ENCODE data around the gene EFNA5.

Gene EFNA5

GRCh38 chr5:107468276-107468675 lies 202.5 kb downstream of the EFNA5 start:
- H3K9me3 ChIP-seq (ENCODE audit: control insufficient read depth, insufficient read depth, low read length): no peaks in the 10 kb centered on the region
- no peak overlapping the region for H3K27ac ChIP-seq (ENCODE audit: low read depth, low read length)
- H3K9ac ChIP-seq (ENCODE audit: low read depth, low read length): no peak overlapping the region

DNA sequence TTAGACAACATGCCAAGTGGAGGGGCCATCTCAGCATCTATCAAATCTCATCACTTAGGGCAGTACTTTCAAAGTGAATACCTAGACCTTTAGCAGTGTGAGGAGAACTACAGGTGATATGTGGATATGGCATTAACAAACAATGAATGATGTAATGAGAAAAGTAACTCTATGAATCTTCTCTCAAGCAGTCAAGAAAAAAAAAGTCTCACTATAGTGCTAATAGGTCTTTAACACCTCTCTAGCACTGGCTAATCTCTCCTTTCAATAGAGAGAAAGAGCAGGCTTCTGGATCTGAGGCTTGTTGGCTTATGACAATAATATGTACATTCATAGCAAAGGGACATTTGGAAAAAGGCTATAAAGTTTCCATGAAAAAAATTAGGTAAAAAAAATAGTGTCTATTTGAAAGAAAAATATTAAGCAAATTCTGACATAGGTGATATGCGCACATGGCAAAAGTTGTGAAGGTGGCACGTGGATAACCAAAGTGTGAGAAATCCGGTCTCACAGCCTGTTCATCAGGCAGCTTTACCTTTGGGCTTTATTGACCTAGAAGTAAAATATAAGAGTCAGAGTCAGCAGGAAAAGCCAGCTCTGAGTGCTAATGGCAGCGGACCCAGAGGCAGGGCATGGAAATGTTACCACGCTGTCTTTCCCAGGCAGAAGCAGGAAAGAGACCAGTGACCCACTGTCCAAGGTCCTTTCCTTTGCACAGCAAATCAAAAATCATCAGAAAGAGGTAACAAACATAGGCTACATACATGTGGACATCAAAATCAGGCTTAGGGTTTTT lies 203.4 kb downstream of the EFNA5 start:
- H3K4me1 ChIP-seq (ENCODE audit: control insufficient read depth, insufficient read depth, low read length): peaks cover 85% of the 10 kb centered on the region
- no peak overlapping the region for H3K9ac ChIP-seq (ENCODE audit: low read depth, low read length)
- no peaks in the 10 kb centered on the region for H3K27me3 ChIP-seq (ENCODE audit: control insufficient read depth, insufficient read depth, low read length)
- H3K9me3 ChIP-seq (ENCODE audit: control insufficient read depth, insufficient read depth, low read length): no peaks in the 10 kb centered on the region
- H3K27ac ChIP-seq (ENCODE audit: low read depth, low read length): peak overlapping the region; percentile 57
- no peak overlapping the region for H3K4me3 ChIP-seq (ENCODE audit: low read depth, low read length)
- no peaks in the 10 kb centered on the region for H3K36me3 ChIP-seq (ENCODE audit: control insufficient read depth, insufficient read depth, low read length)

More at GRCh38 chr5:107468276-107468675, 202.5 kb downstream of the EFNA5 start:
- no peaks in the 10 kb centered on the region for H3K27me3 ChIP-seq (ENCODE audit: control insufficient read depth, insufficient read depth, low read length)
- H3K36me3 ChIP-seq (ENCODE audit: control insufficient read depth, insufficient read depth, low read length): no peaks in the 10 kb centered on the region
- no peak overlapping the region for H3K4me3 ChIP-seq (ENCODE audit: low read depth, low read length)
- H3K4me1 ChIP-seq (ENCODE audit: control insufficient read depth, insufficient read depth, low read length): peaks cover 94% of the 10 kb centered on the region

- Histone ChIP-seq H3K4me3 (ENCODE audit: low read depth, low read length) (no peak overlapping the region), H3K27me3 (ENCODE audit: control insufficient read depth, insufficient read depth, low read length) (no peaks in the 10 kb centered on the region), H3K9ac (ENCODE audit: low read depth, low read length) (no peak overlapping the region), H3K4me1 (ENCODE audit: control insufficient read depth, insufficient read depth, low read length) (peaks cover 84% of the 10 kb centered on the region), H3K9me3 (ENCODE audit: control insufficient read depth, insufficient read depth, low read length) (no peaks in the 10 kb centered on the region), H3K27ac (ENCODE audit: low read depth, low read length) (peak overlapping the region; percentile 57), H3K36me3 (ENCODE audit: control insufficient read depth, insufficient read depth, low read length) (no peaks in the 10 kb centered on the region)
Observed at GRCh38 chr5:107466233-107466769, 204.4 kb downstream of the EFNA5 start.

GRCh38 chr5:107464876-107465275 lies 205.9 kb downstream of the EFNA5 start:
- Histone ChIP-seq H3K36me3 (ENCODE audit: control insufficient read depth, insufficient read depth, low read length) (no peaks in the 10 kb centered on the region), H3K27me3 (ENCODE audit: control insufficient read depth, insufficient read depth, low read length) (no peaks in the 10 kb centered on the region), H3K27ac (ENCODE audit: low read depth, low read length) (peak overlapping the region; percentile 14), H3K4me3 (ENCODE audit: low read depth, low read length) (no peak overlapping the region), H3K9ac (ENCODE audit: low read depth, low read length) (no peak overlapping the region), H3K4me1 (ENCODE audit: control insufficient read depth, insufficient read depth, low read length) (peaks cover 83% of the 10 kb centered on the region), H3K9me3 (ENCODE audit: control insufficient read depth, insufficient read depth, low read length) (no peaks in the 10 kb centered on the region)

- Histone ChIP-seq H3K27ac (ENCODE audit: low read depth, low read length) (no peak overlapping the region), H3K4me3 (ENCODE audit: low read depth, low read length) (no peak overlapping the region), H3K4me1 (ENCODE audit: control insufficient read depth, insufficient read depth, low read length) (peaks cover 79% of the 10 kb centered on the region), H3K9ac (ENCODE audit: low read depth, low read length) (no peak overlapping the region), H3K36me3 (ENCODE audit: control insufficient read depth, insufficient read depth, low read length) (no peaks in the 10 kb centered on the region), H3K9me3 (ENCODE audit: control insufficient read depth, insufficient read depth, low read length) (no peaks in the 10 kb centered on the region), H3K27me3 (ENCODE audit: control insufficient read depth, insufficient read depth, low read length) (no peaks in the 10 kb centered on the region)
Observed at GRCh38 chr5:107464416-107464815, 206.3 kb downstream of the EFNA5 start.

DNA sequence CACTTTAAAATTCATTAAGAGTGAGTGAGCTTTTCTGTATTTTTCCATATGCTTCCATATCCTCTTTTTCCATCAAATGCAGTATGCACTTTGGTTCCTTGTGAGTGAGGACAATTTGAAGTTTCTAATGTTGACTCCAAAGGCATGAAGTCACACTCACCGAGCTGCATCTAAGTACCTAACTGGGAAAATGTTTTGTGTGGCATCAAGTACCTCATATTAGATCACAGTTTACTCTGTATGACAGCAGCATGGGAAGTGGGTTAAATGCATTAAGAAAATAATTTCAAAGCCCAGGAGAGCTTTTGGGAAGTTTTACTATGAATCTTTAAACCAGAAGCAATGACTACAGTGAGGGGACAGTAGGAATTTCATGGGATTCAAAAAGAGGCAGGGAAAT lies 207.0 kb downstream of the EFNA5 start:
- H3K4me1 ChIP-seq (ENCODE audit: control insufficient read depth, insufficient read depth, low read length): peaks cover 72% of the 10 kb centered on the region
- no peak overlapping the region for H3K27ac ChIP-seq (ENCODE audit: low read depth, low read length)
- no peaks in the 10 kb centered on the region for H3K27me3 ChIP-seq (ENCODE audit: control insufficient read depth, insufficient read depth, low read length)
- H3K36me3 ChIP-seq (ENCODE audit: control insufficient read depth, insufficient read depth, low read length): no peaks in the 10 kb centered on the region
- no peaks in the 10 kb centered on the region for H3K9me3 ChIP-seq (ENCODE audit: control insufficient read depth, insufficient read depth, low read length)
- H3K4me3 ChIP-seq (ENCODE audit: low read depth, low read length): no peak overlapping the region
- H3K9ac ChIP-seq (ENCODE audit: low read depth, low read length): no peak overlapping the region

DNA sequence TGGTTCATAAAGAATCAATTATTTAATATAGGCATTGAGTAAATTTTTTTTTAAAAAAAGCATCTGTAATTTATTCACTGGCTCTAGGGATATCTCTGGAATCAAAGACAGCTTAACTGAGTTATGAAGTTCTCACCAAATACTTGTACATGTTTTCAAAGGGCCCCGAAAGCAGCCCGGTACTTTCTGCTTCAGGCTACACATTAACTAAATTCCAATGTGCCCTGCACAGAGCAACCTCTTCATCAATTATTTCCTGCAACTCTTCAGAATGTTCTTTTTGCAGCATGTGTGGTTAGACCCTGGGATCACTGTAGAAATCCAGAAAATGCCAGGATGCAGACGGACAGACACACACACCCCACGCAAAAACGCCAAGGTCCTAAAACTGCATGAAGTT lies 209.0 kb downstream of the EFNA5 start:
- Histone ChIP-seq H3K27me3 (ENCODE audit: control insufficient read depth, insufficient read depth, low read length) (no peaks in the 10 kb centered on the region), H3K27ac (ENCODE audit: low read depth, low read length) (no peak overlapping the region), H3K4me3 (ENCODE audit: low read depth, low read length) (no peak overlapping the region), H3K9ac (ENCODE audit: low read depth, low read length) (no peak overlapping the region), H3K36me3 (ENCODE audit: control insufficient read depth, insufficient read depth, low read length) (no peaks in the 10 kb centered on the region), H3K9me3 (ENCODE audit: control insufficient read depth, insufficient read depth, low read length) (no peaks in the 10 kb centered on the region), H3K4me1 (ENCODE audit: control insufficient read depth, insufficient read depth, low read length) (peaks cover 69% of the 10 kb centered on the region)

DNA sequence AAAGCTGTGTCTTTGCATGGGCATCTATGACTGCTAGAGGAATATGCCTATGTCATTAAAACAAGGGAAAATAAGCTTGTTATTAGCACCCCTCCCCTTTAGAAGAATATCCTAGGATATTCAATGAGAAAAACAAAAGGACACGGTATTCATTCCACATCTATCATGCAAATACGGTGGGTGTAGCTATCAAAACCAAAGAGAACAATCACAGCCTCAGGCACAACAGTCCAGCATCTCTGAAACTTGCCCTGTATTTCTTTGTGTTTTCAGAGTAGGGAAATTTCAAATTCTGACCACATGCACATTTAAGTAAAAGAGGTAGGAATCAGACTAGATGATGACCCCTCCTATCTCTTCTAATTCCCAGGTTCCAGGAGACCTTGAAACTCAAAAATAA lies 209.9 kb downstream of the EFNA5 start:
- H3K9ac ChIP-seq (ENCODE audit: low read depth, low read length): no peak overlapping the region

GRCh38 chr5:107459605-107460004 lies 211.1 kb downstream of the EFNA5 start:
- H3K9ac ChIP-seq (ENCODE audit: low read depth, low read length): no peak overlapping the region
- H3K27ac ChIP-seq (ENCODE audit: low read depth, low read length): no peak overlapping the region
- no peaks in the 10 kb centered on the region for H3K27me3 ChIP-seq (ENCODE audit: control insufficient read depth, insufficient read depth, low read length)
- H3K36me3 ChIP-seq (ENCODE audit: control insufficient read depth, insufficient read depth, low read length): no peaks in the 10 kb centered on the region
- H3K4me1 ChIP-seq (ENCODE audit: control insufficient read depth, insufficient read depth, low read length): peaks cover 68% of the 10 kb centered on the region
- H3K9me3 ChIP-seq (ENCODE audit: control insufficient read depth, insufficient read depth, low read length): no peaks in the 10 kb centered on the region
- no peak overlapping the region for H3K4me3 ChIP-seq (ENCODE audit: low read depth, low read length)

More for the DNA sequence above, 209.9 kb downstream of the EFNA5 start:
- Histone ChIP-seq H3K36me3 (ENCODE audit: control insufficient read depth, insufficient read depth, low read length) (no peaks in the 10 kb centered on the region), H3K4me1 (ENCODE audit: control insufficient read depth, insufficient read depth, low read length) (peaks cover 69% of the 10 kb centered on the region), H3K4me3 (ENCODE audit: low read depth, low read length) (no peak overlapping the region), H3K9me3 (ENCODE audit: control insufficient read depth, insufficient read depth, low read length) (no peaks in the 10 kb centered on the region), H3K27ac (ENCODE audit: low read depth, low read length) (no peak overlapping the region), H3K27me3 (ENCODE audit: control insufficient read depth, insufficient read depth, low read length) (no peaks in the 10 kb centered on the region)

DNA sequence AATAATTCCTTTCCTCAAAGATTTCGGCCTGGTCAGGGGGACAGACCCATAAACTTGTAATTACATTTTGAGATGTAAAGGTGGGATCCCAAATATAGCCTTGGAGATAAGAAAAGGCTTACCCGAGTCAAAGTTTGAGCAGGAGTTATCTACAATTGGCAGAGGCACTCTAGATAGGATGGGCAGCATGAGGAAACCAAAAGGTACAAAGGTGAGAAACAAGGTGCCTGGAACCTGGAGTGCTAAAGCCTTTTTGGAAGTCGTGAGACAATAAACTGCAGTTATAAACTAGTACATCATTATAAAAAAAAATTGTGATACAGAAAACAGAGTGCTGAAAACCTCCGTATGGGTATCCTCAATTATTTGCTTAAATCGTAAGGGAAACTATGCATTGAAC lies 212.4 kb downstream of the EFNA5 start:
- Histone ChIP-seq H3K4me1 (ENCODE audit: control insufficient read depth, insufficient read depth, low read length) (peaks cover 60% of the 10 kb centered on the region), H3K4me3 (ENCODE audit: low read depth, low read length) (no peak overlapping the region), H3K27ac (ENCODE audit: low read depth, low read length) (no peak overlapping the region), H3K9me3 (ENCODE audit: control insufficient read depth, insufficient read depth, low read length) (no peaks in the 10 kb centered on the region), H3K36me3 (ENCODE audit: control insufficient read depth, insufficient read depth, low read length) (no peaks in the 10 kb centered on the region), H3K9ac (ENCODE audit: low read depth, low read length) (no peak overlapping the region), H3K27me3 (ENCODE audit: control insufficient read depth, insufficient read depth, low read length) (no peaks in the 10 kb centered on the region)

GRCh38 chr5:107457881-107458280 lies 212.9 kb downstream of the EFNA5 start:
- H3K27ac ChIP-seq (ENCODE audit: low read depth, low read length): no peak overlapping the region
- H3K4me3 ChIP-seq (ENCODE audit: low read depth, low read length): no peak overlapping the region

More at GRCh38 chr5:107457881-107458280, 212.9 kb downstream of the EFNA5 start:
- Histone ChIP-seq H3K9me3 (ENCODE audit: control insufficient read depth, insufficient read depth, low read length) (no peaks in the 10 kb centered on the region), H3K36me3 (ENCODE audit: control insufficient read depth, insufficient read depth, low read length) (no peaks in the 10 kb centered on the region), H3K27me3 (ENCODE audit: control insufficient read depth, insufficient read depth, low read length) (no peaks in the 10 kb centered on the region), H3K4me1 (ENCODE audit: control insufficient read depth, insufficient read depth, low read length) (peaks cover 60% of the 10 kb centered on the region), H3K9ac (ENCODE audit: low read depth, low read length) (no peak overlapping the region)
